Mesangial cell (primary cell): Measurements from ENCODE around the gene SNX15. TPM values are rescaled to one million over a fixed set of nuclear protein-coding genes. Genes with fewer than 3 reads are reported as not detected.

Source experiments
- total RNA-seq: library from RNA; depleted of rRNA; stranded (reverse); fragments of >200 nt; gene quantifications from 2 replicates; pipeline ENCODE4 v1.2.3, GENCODE V29; 2015

SNX15 gene, protein sequence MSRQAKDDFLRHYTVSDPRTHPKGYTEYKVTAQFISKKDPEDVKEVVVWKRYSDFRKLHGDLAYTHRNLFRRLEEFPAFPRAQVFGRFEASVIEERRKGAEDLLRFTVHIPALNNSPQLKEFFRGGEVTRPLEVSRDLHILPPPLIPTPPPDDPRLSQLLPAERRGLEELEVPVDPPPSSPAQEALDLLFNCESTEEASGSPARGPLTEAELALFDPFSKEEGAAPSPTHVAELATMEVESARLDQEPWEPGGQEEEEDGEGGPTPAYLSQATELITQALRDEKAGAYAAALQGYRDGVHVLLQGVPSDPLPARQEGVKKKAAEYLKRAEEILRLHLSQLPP
- 18.9 and 25.1 TPM in 2 replicates for total RNA-seq

GRCh38 chr11:65027213-65028067, at the start of gene SNX15:
Gene SNX15 (plus strand): TSS chr11:65027439. CDS start chr11:65027538, 99 bp downstream.

GRCh38 chr11:64996710-64997380, 30.4 kb upstream of the SNX15 start, which contains the start of gene BATF2:
Gene BATF2 (minus strand): TSS chr11:64996971. CDS start chr11:64996914, 57 bp downstream.

DNA sequence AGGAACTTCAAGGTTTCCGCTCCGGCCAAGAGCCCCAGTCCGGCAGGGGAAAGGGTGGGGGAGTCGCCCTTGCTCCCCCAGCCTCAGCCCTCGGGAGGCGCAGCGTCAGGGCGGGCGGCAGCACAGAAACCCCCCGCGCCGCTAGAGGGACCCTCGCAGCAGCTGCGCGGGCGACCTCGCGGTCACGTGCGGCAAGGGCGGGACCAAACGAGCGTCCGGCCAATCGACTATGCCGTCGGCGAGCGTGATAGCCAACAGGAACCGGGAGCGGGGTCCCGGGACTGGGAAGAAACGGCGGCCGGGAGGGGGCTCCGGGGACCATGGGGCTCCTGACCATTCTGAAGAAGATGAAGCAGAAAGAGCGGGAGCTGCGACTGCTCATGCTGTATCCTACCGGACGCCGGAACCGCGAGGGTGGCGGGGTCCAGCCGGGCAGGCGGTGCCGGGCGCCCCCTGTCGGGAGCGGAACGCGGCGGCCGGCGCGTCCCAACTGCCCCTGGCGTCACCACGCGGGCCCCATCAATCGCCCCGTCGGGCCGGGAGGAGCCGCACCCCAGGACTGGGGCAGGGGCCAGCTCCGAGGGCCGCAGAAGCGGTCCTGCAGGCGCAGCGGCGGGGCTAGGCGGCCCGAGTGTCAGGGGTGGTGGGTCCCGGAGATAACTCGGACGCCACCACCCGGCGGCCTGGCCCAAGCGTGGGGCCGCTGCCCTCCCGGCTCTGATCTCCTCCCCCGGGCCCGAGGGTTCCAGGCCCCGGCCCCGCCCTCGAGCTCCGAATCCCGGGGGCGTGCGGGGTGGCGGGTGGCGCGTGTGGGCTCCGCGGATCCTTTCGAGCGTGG, 13.1 kb upstream of the SNX15 start, which contains the start of gene ARL2:
Gene ARL2, plus strand, starts transcription at position 273 of the 838 bp plus-strand sequence. Its CDS starts 48 bp downstream, at position 321.

GRCh38 chr11:65040847-65041622, 13.8 kb downstream of the SNX15 start, which contains the start of gene SAC3D1:
Gene SAC3D1 (plus strand): TSS chr11:65041210. CDS start chr11:65041293, 83 bp downstream.

GRCh38 chr11:65058419-65059054, 31.3 kb downstream of the SNX15 start, which contains the start of gene NAALADL1:
Gene NAALADL1 (minus strand): TSS chr11:65058553. CDS start chr11:65058521, 32 bp downstream.

DNA sequence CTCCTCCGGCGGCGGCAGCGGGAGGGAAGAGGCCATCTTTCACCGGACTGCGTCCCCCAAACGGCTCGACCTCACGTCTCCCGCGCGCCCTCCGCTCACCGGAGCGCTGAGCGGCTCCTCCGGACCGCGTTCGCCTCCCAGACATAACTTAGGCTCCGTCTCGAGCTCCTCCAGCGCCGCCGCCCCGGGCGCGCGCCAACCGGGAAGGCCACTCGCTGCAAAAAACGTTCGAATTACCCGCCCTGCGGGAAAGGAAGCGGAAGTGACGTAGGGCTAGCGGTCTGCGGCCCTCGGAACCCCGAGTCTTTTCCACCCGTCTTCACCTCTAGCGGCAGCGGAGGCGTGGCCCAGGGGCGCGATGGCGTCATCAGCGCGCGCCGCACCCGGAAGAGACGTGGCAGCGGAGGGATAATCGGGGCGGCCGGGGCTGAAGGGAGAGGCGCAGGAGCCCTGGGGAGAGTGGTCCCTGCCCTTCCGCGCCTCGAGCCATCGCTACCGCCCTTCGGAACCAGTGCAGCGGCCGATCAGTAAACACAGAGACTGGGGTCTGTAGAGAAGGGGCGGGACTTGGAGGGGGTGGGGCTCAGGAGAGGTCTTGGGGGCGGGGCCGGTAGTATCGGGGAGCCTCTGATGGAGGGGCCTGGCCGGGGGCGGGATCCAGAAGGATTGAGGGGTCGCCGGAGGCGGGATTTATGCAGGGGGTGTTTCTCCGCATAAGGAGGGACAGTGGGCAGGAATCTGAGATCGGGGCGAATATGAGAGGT, 56.8 kb downstream of the SNX15 start, which contains the start of the genes CDCA5 and ZFPL1:
Gene CDCA5, minus strand, starts transcription at position 207 of the 764 bp plus-strand sequence. Its CDS starts 62 bp downstream, at position 145.
Gene ZFPL1, plus strand, starts transcription at position 389 of the 764 bp plus-strand sequence. CDS start 477 bp downstream, outside the sequence.

Other genes starting within 250 kb of the SNX15 start
- 160 and 190 TPM in 2 replicates for gene SF1, start 248.9 kb upstream of the SNX15 start, total RNA-seq
- gene MAP4K2, start 224.2 kb upstream of the SNX15 start, total RNA-seq, result 26.4 and 29.5 TPM in 2 replicates
- 34.2 and 34.9 TPM in 2 replicates for gene MEN1, start 216.9 kb upstream of the SNX15 start, total RNA-seq
- 2.1 and 10.1 TPM in 2 replicates for gene CDC42BPG, start 182.8 kb upstream of the SNX15 start, total RNA-seq
- gene EHD1, start 148.8 kb upstream of the SNX15 start, total RNA-seq, result 109 and 125 TPM in 2 replicates
- 27.2 and 29.9 TPM in 2 replicates for gene ATG2A, start 110.2 kb upstream of the SNX15 start, total RNA-seq
- 14.3 and 24.8 TPM in 2 replicates for gene PPP2R5B, start 102.8 kb upstream of the SNX15 start, total RNA-seq
- gene GPHA2, start 91.5 kb upstream of the SNX15 start, total RNA-seq, result not detected in 2 replicates
- not detected in 2 replicates for gene MAJIN, start 55.3 kb upstream of the SNX15 start, total RNA-seq
- 0.65 and 1.3 TPM in 2 replicates for gene BATF2, start 30.5 kb upstream of the SNX15 start, total RNA-seq
- 183 and 212 TPM in 2 replicates for gene ARL2, start 13.3 kb upstream of the SNX15 start, total RNA-seq
- 20.3 and 39.6 TPM in 2 replicates for gene SAC3D1, start 13.8 kb downstream of the SNX15 start, total RNA-seq
- gene NAALADL1, start 31.1 kb downstream of the SNX15 start, total RNA-seq, result 18.1 and 36.8 TPM in 2 replicates
- gene CDCA5, start 56.6 kb downstream of the SNX15 start, total RNA-seq, result 2.8 and 31.4 TPM in 2 replicates
- gene ZFPL1, start 56.8 kb downstream of the SNX15 start, total RNA-seq, result 67.4 and 68.3 TPM in 2 replicates
- 162 and 269 TPM in 2 replicates for gene VPS51, start 68.8 kb downstream of the SNX15 start, total RNA-seq
- gene TM7SF2, start 84.4 kb downstream of the SNX15 start, total RNA-seq, result 33.1 and 114 TPM in 2 replicates
- gene ZNHIT2, start 90.3 kb downstream of the SNX15 start, total RNA-seq, result 20.2 and 20.5 TPM in 2 replicates
- gene FAU, start 94.7 kb downstream of the SNX15 start, total RNA-seq, result 376 and 394 TPM in 2 replicates
- gene MRPL49, start 94.9 kb downstream of the SNX15 start, total RNA-seq, result 56.3 and 84.7 TPM in 2 replicates
- gene SYVN1, start 107.1 kb downstream of the SNX15 start, total RNA-seq, result 19.7 and 21.0 TPM in 2 replicates
- not detected in 2 replicates for gene SPDYC, start 142.8 kb downstream of the SNX15 start, total RNA-seq
- 327 and 383 TPM in 2 replicates for gene CAPN1, start 154.5 kb downstream of the SNX15 start, total RNA-seq
- gene POLA2, start 234.5 kb downstream of the SNX15 start, total RNA-seq, result 6.7 and 28.8 TPM in 2 replicates